Mesenchymal stem cell (in vitro differentiated cells and primary cell): ENCODE measurements around the gene MACROD2.

ENCODE experiments used
- DNase-seq: peaks from one replicate; pipeline ENCODE4 v3.0.0-alpha.2; 2013
- H2AFZ ChIP-seq: one replicate; pipeline ENCODE4 v1.6.1; 2013; ENCODE audit warnings: low read depth, mild to moderate bottlenecking, control low read depth, inconsistent platforms, low read length, moderate library complexity
- H2AK5ac ChIP-seq: 2 replicates; pipeline ENCODE4 v1.6.1; 2013; ENCODE audit warnings: low read length, moderate library complexity, mild to moderate bottlenecking, inconsistent platforms; ENCODE audit not compliant: severe bottlenecking
- H2BK120ac ChIP-seq: one replicate; pipeline ENCODE4 v1.6.1; 2013; ENCODE audit warnings: low read depth, mild to moderate bottlenecking, inconsistent platforms, low read length, moderate library complexity
- H2BK12ac ChIP-seq, 2 experiments: one replicate each; pipeline ENCODE4 v1.6.1; 2013; ENCODE audit warnings: inconsistent platforms in 2 of 2, low read length in 2 of 2, mild to moderate bottlenecking in 2 of 2, moderate library complexity in 2 of 2, control low read depth in 1 of 2
- H2BK15ac ChIP-seq: one replicate; pipeline ENCODE4 v1.6.1; 2013; ENCODE audit warnings: mild to moderate bottlenecking, low read depth, inconsistent platforms; ENCODE audit not compliant: poor library complexity, severe bottlenecking
- H2BK5ac ChIP-seq: 2 replicates; pipeline ENCODE4 v1.6.1; 2013; ENCODE audit warnings: low read depth, mild to moderate bottlenecking, low read length, control low read depth, inconsistent platforms; ENCODE audit not compliant: poor library complexity, severe bottlenecking
- H3K14ac ChIP-seq, 2 experiments: one replicate each; pipeline ENCODE4 v1.6.1; 2013; ENCODE audit warnings: inconsistent platforms in 2 of 2, low read length in 2 of 2, control low read depth in 1 of 2, mild to moderate bottlenecking in 1 of 2, moderate library complexity in 1 of 2
- H3K18ac ChIP-seq, 2 experiments: one replicate each; pipeline ENCODE4 v1.6.1; 2013; ENCODE audit warnings: inconsistent platforms in 2 of 2, low read length in 2 of 2, control low read depth in 1 of 2, low read depth in 1 of 2, mild to moderate bottlenecking in 1 of 2
- H3K23ac ChIP-seq, 2 experiments: one replicate each; pipeline ENCODE4 v1.6.1; 2013; ENCODE audit warnings: inconsistent platforms in 2 of 2, low read length in 2 of 2, mild to moderate bottlenecking in 2 of 2, moderate library complexity in 2 of 2, control low read depth in 1 of 2
- H3K27ac ChIP-seq: 2 replicates; pipeline ENCODE4 v1.5.1; 2013; ENCODE audit warnings: mild to moderate bottlenecking, moderate library complexity, low read length, control low read depth, inconsistent platforms; ENCODE audit not compliant: poor library complexity, severe bottlenecking
- H3K27me3 ChIP-seq, 2 experiments: 2 replicates each; pipeline versions ENCODE4 v1.6.1 to v1.7.0; 2013; ENCODE audit warnings: low read length in 2 of 2, mild to moderate bottlenecking in 2 of 2, moderate library complexity in 2 of 2, control low read depth in 1 of 2, inconsistent platforms in 1 of 2; ENCODE audit not compliant: control insufficient read depth in 1 of 2, insufficient read depth in 1 of 2
- H3K36me3 ChIP-seq, 2 experiments: 2 replicates each; pipeline versions ENCODE4 v1.6.1 to v1.7.0; 2013; ENCODE audit warnings: low read length in 2 of 2, control low read depth in 1 of 2, inconsistent platforms in 1 of 2, low read depth in 1 of 2, mild to moderate bottlenecking in 1 of 2; ENCODE audit not compliant: insufficient read depth in 2 of 2, control insufficient read depth in 1 of 2
- H3K4ac ChIP-seq, 2 experiments: one replicate each; pipeline ENCODE4 v1.6.1; 2013; ENCODE audit warnings: inconsistent platforms in 2 of 2, low read length in 2 of 2, mild to moderate bottlenecking in 2 of 2, moderate library complexity in 2 of 2, control low read depth in 1 of 2, low read depth in 1 of 2
- H3K4me1 ChIP-seq: 2 replicates; pipeline ENCODE4 v1.6.1; 2013; ENCODE audit warnings: low read depth, low read length, control low read depth; ENCODE audit not compliant: control insufficient read depth, insufficient read depth
- H3K4me2 ChIP-seq: 2 replicates; pipeline ENCODE4 v1.6.1; 2013; ENCODE audit warnings: low read length, mild to moderate bottlenecking, inconsistent platforms; ENCODE audit not compliant: poor library complexity, severe bottlenecking
- H3K4me3 ChIP-seq, 2 experiments: 2 replicates each; pipeline versions ENCODE4 v1.5.1 to v1.7.0; 2013; ENCODE audit warnings: low read length in 2 of 2, mild to moderate bottlenecking in 2 of 2, control low read depth in 1 of 2, low read depth in 1 of 2; ENCODE audit not compliant: insufficient read depth in 1 of 2
- H3K79me1 ChIP-seq: replicated peaks from 2 replicates; pipeline ENCODE4 v1.6.1; 2013; ENCODE audit warnings: mild to moderate bottlenecking, control low read depth, low read length, inconsistent platforms; ENCODE audit not compliant: poor library complexity, severe bottlenecking
- H3K9ac ChIP-seq: 2 replicates; pipeline ENCODE4 v1.7.0; 2013; ENCODE audit warnings: mild to moderate bottlenecking, low read length, moderate library complexity
- H3K9me3 ChIP-seq: 2 replicates; pipeline ENCODE4 v1.7.0; 2013; ENCODE audit warnings: mild to moderate bottlenecking, low read length; ENCODE audit not compliant: control insufficient read depth
- H4K8ac ChIP-seq: one replicate; pipeline ENCODE4 v1.6.1; 2013; ENCODE audit warnings: inconsistent platforms, mild to moderate bottlenecking, low read length, moderate library complexity
- H4K91ac ChIP-seq: one replicate; pipeline ENCODE4 v1.6.1; 2013; ENCODE audit warnings: mild to moderate bottlenecking, low read length, inconsistent platforms
- WGBS: methylation state at CpG from one replicate; pipeline ENCODE4 v1.1.7; 2013; ENCODE audit warnings: mixed read lengths; 5-methylcytosine and 5-hydroxymethylcytosine counted together

The MACROD2 gene

GRCh38 chr20:15676815-15677214 lies 1681.5 kb downstream of the MACROD2 start:
- 100% methylated on average over 1 of the region's 2 CpGs for WGBS
- no peak overlapping the region for H3K9ac ChIP-seq

GRCh38 chr20:15682690-15683089 lies 1687.4 kb downstream of the MACROD2 start:
- Histone ChIP-seq H3K14ac (no peak overlapping the region), H3K36me3 (no peaks in the 10 kb centered on the region), H2BK5ac (no peak overlapping the region), H4K91ac (no peak overlapping the region), H2AK5ac (no peak overlapping the region), H3K27ac (no peak overlapping the region), H3K9ac (no peak overlapping the region), H2AFZ (no peak overlapping the region), H3K4me1 (no peaks in the 10 kb centered on the region), H3K27me3 (no peaks in the 10 kb centered on the region), H3K4me2 (no peak overlapping the region), H3K4me3 (no peak overlapping the region), H3K79me1 (no peaks in the 10 kb centered on the region), H3K9me3 (no peaks in the 10 kb centered on the region), H2BK120ac (no peak overlapping the region), H2BK15ac (no peak overlapping the region), H4K8ac (no peak overlapping the region), H2BK12ac (no peak overlapping the region), H3K4ac (no peak overlapping the region), H3K23ac (no peak overlapping the region), H3K18ac (no peak overlapping the region)
- DNase-seq: no peak
- no CpG with 5 or more reads among the region's 2 CpGs for WGBS

More at GRCh38 chr20:15676815-15677214, 1681.5 kb downstream of the MACROD2 start:
- Histone ChIP-seq H2BK12ac (no peak overlapping the region), H2AFZ (no peak overlapping the region), H3K14ac (no peak overlapping the region), H3K9me3 (no peaks in the 10 kb centered on the region), H3K4me3 (no peak overlapping the region), H3K4me1 (peaks cover 7% of the 10 kb centered on the region), H3K4me2 (no peak overlapping the region), H3K18ac (no peak overlapping the region), H2BK120ac (no peak overlapping the region), H2AK5ac (no peak overlapping the region), H3K36me3 (no peaks in the 10 kb centered on the region), H3K79me1 (no peaks in the 10 kb centered on the region), H4K8ac (no peak overlapping the region), H2BK5ac (no peak overlapping the region), H3K4ac (no peak overlapping the region), H3K27me3 (no peaks in the 10 kb centered on the region), H4K91ac (no peak overlapping the region), H2BK15ac (no peak overlapping the region), H3K23ac (no peak overlapping the region), H3K27ac (no peak overlapping the region)
- DNase-seq: no peak

- WGBS: 33% methylated on average over 1 of the region's 1 CpG
- H3K27me3 ChIP-seq: no peaks in the 10 kb centered on the region
- H3K9ac ChIP-seq: no peak overlapping the region
- H3K79me1 ChIP-seq: no peaks in the 10 kb centered on the region
- no peak overlapping the region for H3K4me2 ChIP-seq
- H2AK5ac ChIP-seq: no peak overlapping the region
- no peak overlapping the region for H3K14ac ChIP-seq
- no peak overlapping the region for H2AFZ ChIP-seq
- H4K91ac ChIP-seq: no peak overlapping the region
- H3K23ac ChIP-seq: no peak overlapping the region
- H3K9me3 ChIP-seq: no peaks in the 10 kb centered on the region
- no peak for DNase-seq
- H4K8ac ChIP-seq: no peak overlapping the region
- H2BK15ac ChIP-seq: no peak overlapping the region
- no peak overlapping the region for H3K18ac ChIP-seq
- no peak overlapping the region for H3K4me3 ChIP-seq
- H3K4me1 ChIP-seq: no peaks in the 10 kb centered on the region
- H2BK12ac ChIP-seq: no peak overlapping the region
- no peak overlapping the region for H3K27ac ChIP-seq
- no peaks in the 10 kb centered on the region for H3K36me3 ChIP-seq
- H3K4ac ChIP-seq: no peak overlapping the region
- no peak overlapping the region for H2BK120ac ChIP-seq
- no peak overlapping the region for H2BK5ac ChIP-seq
These were observed 1697.3 kb downstream of the MACROD2 start for GRCh38 chr20:15692570-15692969.

GRCh38 chr20:15699431-15700146 lies 1704.3 kb downstream of the MACROD2 start:
- WGBS: 89% methylated on average over 14 of the region's 15 CpGs
- DNase-seq: no peak
- H3K4me2 ChIP-seq: no peak overlapping the region

More at GRCh38 chr20:15699431-15700146, 1704.3 kb downstream of the MACROD2 start:
- Histone ChIP-seq H2BK12ac (no peak overlapping the region), H3K4ac (no peak overlapping the region), H4K91ac (no peak overlapping the region), H3K9me3 (no peaks in the 10 kb centered on the region), H4K8ac (no peak overlapping the region), H2BK120ac (no peak overlapping the region), H3K23ac (no peak overlapping the region), H3K36me3 (no peaks in the 10 kb centered on the region), H3K27me3 (no peaks in the 10 kb centered on the region), H3K9ac (no peak overlapping the region), H3K14ac (no peak overlapping the region), H2AFZ (no peak overlapping the region), H3K4me1 (peaks cover 1% of the 10 kb centered on the region), H2AK5ac (no peak overlapping the region), H3K79me1 (no peaks in the 10 kb centered on the region), H3K18ac (no peak overlapping the region), H2BK15ac (no peak overlapping the region), H3K27ac (no peak overlapping the region), H3K4me3 (no peak overlapping the region), H2BK5ac (no peak overlapping the region)
